Esophagus muscularis mucosa (tissue), 4 donors: Measurements from ENCODE around the gene PPP4R4.

Experiments
- EP300 ChIP-seq: sonication (generic); formaldehyde crosslinking; IDR thresholded peaks from one replicate; pipeline ENCODE4 v1.6.1; 2017; ENCODE audit warnings: antibody characterized with exemption
- POLR2A ChIP-seq: fragments of 450-650 bp; IDR thresholded peaks from one replicate; pipeline ENCODE4 v1.6.1; 2017; ENCODE audit warnings: antibody characterized with exemption, moderate library complexity, mild to moderate bottlenecking, low read depth
- TF ChIP-seq, protein P1 (sequence below), 3 experiments: fragments of 200-600 bp in 2 of 3; fragments of 450-650 bp in 1 of 3; sonication (generic) in 2 of 3; IDR thresholded peaks; one replicate each; pipeline ENCODE4 v1.5.1; 2017 to 2019; ENCODE audit warnings: antibody characterized with exemption in 3 of 3, mild to moderate bottlenecking in 2 of 3, moderate library complexity in 1 of 3

DNA sequence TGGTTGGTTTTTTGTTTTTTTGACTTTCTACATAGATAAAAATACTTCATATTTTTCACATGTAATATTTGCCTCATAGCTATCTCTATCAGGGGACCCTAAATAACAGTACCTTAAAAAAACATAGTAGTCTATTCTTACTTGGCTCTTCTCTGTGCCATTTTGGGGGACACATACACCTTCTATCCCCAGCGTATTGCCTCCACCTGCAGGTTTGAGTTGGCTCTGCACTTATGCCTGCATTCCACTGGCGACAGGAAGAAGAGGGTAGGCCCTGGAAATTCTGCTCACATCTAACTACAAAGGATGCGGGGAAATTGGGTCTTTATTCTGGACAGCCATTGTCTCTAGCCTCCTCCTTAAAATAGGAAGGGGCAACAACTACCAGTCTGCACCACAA lies 30.9 kb upstream of the PPP4R4 start:
- TF ChIP-seq POLR2A (no peak), EP300 (no peak)
- TF ChIP-seq, protein P1, sequence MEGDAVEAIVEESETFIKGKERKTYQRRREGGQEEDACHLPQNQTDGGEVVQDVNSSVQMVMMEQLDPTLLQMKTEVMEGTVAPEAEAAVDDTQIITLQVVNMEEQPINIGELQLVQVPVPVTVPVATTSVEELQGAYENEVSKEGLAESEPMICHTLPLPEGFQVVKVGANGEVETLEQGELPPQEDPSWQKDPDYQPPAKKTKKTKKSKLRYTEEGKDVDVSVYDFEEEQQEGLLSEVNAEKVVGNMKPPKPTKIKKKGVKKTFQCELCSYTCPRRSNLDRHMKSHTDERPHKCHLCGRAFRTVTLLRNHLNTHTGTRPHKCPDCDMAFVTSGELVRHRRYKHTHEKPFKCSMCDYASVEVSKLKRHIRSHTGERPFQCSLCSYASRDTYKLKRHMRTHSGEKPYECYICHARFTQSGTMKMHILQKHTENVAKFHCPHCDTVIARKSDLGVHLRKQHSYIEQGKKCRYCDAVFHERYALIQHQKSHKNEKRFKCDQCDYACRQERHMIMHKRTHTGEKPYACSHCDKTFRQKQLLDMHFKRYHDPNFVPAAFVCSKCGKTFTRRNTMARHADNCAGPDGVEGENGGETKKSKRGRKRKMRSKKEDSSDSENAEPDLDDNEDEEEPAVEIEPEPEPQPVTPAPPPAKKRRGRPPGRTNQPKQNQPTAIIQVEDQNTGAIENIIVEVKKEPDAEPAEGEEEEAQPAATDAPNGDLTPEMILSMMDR (IDR thresholded peaks at IDR 0.05), result peak in 1 of 3 experiments; percentile 11
